OCI-LY7 (cell line): ENCODE results near the gene BICC1. TPM values are rescaled to one million over a fixed set of nuclear protein-coding genes. Genes with fewer than 3 reads are reported as not detected.

Experiments
- BruUV-seq: library from RNA; stranded (reverse); fragments of 400-500 nt; replicated peaks from 2 replicates; lab custom pipeline; 2021; lab: Mats Ljungman, UMichigan
- CTCF ChIA-PET: fragments of 300-600 bp; sonication (Branson Sonifier 250); formaldehyde crosslinking; loops from one replicate; lab custom pipeline; 2022; ENCODE audit warnings: antibody characterized with exemption; ENCODE audit not compliant: unreplicated experiment; lab: Charles Lee
- POLR2A ChIA-PET: fragments of 300-600 bp; sonication (Branson Sonifier 250); formaldehyde crosslinking; loops from one replicate; lab custom pipeline; 2022; ENCODE audit warnings: antibody characterized with exemption; lab: Charles Lee
- DNase-seq: peaks from one replicate; pipeline ENCODE4 v3.0.0-alpha.2; 2015; ENCODE audit warnings: low spot score
- H2AFZ ChIP-seq: fragments of 200-600 bp; sonication (generic), shearing (Covaris generic); 2 replicates; pipeline ENCODE4 v1.6.1; 2014; ENCODE audit warnings: mild to moderate bottlenecking, antibody characterized with exemption, low read length, moderate library complexity
- H3K27ac ChIP-seq: fragments of 200-600 bp; sonication (generic); 2 replicates; pipeline ENCODE4 v1.5.1; 2014; ENCODE audit warnings: mixed run types, low read depth, mild to moderate bottlenecking, moderate library complexity, low read length, inconsistent platforms; ENCODE audit not compliant: poor library complexity, severe bottlenecking
- H3K36me3 ChIP-seq: fragments of 200-600 bp; sonication (generic); 2 replicates; pipeline ENCODE4 v1.6.1; 2014; ENCODE audit warnings: mild to moderate bottlenecking, antibody characterized with exemption, low read length, moderate library complexity, mixed read lengths; ENCODE audit not compliant: insufficient read depth
- H3K4me1 ChIP-seq: fragments of 200-600 bp; sonication (generic); 2 replicates; pipeline ENCODE4 v1.5.1; 2014; ENCODE audit warnings: mild to moderate bottlenecking, low read length; ENCODE audit not compliant: insufficient read depth, poor library complexity, severe bottlenecking
- H3K4me2 ChIP-seq: fragments of 200-600 bp; sonication (generic); 2 replicates; pipeline ENCODE4 v1.6.1; 2014; ENCODE audit warnings: mild to moderate bottlenecking, low read length
- H3K4me3 ChIP-seq: fragments of 200-600 bp; sonication (generic); 2 replicates; pipeline ENCODE4 v1.5.1; 2014; ENCODE audit warnings: mild to moderate bottlenecking, low read depth, low read length; ENCODE audit not compliant: poor library complexity, severe bottlenecking
- H3K79me2 ChIP-seq: fragments of 200-600 bp; sonication (generic); 2 replicates; pipeline ENCODE4 v1.6.1; 2016; ENCODE audit warnings: low read depth, mild to moderate bottlenecking, low read length, moderate library complexity, mixed read lengths; ENCODE audit not compliant: insufficient read depth
- H3K9me2 ChIP-seq: fragments of 200-600 bp; sonication (generic); 2 replicates; pipeline ENCODE4 v1.6.1; 2016; ENCODE audit warnings: mild to moderate bottlenecking, low read length, mixed read lengths; ENCODE audit not compliant: insufficient read depth
- H3K9me3 ChIP-seq: fragments of 200-600 bp; sonication (generic); 2 replicates; pipeline ENCODE4 v1.6.1; 2014; ENCODE audit warnings: mild to moderate bottlenecking, mixed run types, low read length, mixed read lengths
- H4K20me1 ChIP-seq: fragments of 200-600 bp; sonication (generic); 2 replicates; pipeline ENCODE4 v1.6.1; 2014; ENCODE audit warnings: mild to moderate bottlenecking, antibody characterized with exemption, low read length, moderate library complexity, mixed read lengths; ENCODE audit not compliant: insufficient read depth
- CTCF ChIP-seq: fragments of 200-600 bp; sonication (generic); conservative IDR thresholded peaks from 2 replicates; pipeline ENCODE4 v1.5.1; 2014; ENCODE audit warnings: mild to moderate bottlenecking, antibody characterized with exemption, low read length, moderate library complexity, mixed read lengths
- EZH2phosphoT487 ChIP-seq: fragments of 200-600 bp; sonication (generic); IDR thresholded peaks from 2 replicates; pipeline ENCODE4 v1.6.1; 2018; ENCODE audit warnings: low read depth, borderline replicate concordance, mild to moderate bottlenecking, mixed run types, antibody characterized with exemption, low read length, moderate library complexity, mixed read lengths
- intact Hi-C: fragments of 100-400 bp; cut with micrococcal nuclease; formaldehyde crosslinking; loops from one replicate; pipeline ENCODE4 v1.10.0; 2022; ENCODE audit not compliant: unreplicated experiment
- total RNA-seq, 2 experiments: library from RNA; depleted of rRNA in 1 of 2; stranded (reverse); fragments of >200 nt in 1 of 2; shearing (Covaris generic) in 1 of 2; gene quantifications; 2 replicates each; pipeline ENCODE4 v1.2.3, GENCODE V29; 2014 to 2022

Gene BICC1
- total RNA-seq, 2 experiments from 2014 or later: not detected

DNA sequence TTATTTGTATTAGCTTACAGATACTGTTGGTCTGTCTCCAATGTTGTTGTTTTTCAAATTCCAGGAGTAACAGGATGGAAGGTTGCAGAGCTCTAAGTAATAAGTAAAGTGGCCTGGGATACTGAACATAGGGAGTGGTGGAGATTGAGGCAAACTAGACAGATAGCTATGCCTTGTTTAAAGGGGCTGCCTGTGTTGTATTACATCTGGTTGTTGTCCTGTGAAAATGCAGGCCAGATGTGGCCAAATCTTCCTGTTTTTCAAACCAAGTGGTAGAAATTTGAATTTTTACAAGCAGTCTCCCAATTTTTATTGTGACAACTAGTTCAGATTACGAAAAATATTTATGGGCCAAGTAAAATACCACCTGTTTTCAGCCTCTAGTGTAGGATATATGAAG, 33.5 kb downstream of the BICC1 start:
- H3K9me2 ChIP-seq: no peaks in the 10 kb centered on the region
- POLR2A ChIA-PET: interaction anchor here (0.6 kb wide), 1 partner anchor 93 kb away, joined by 3 read pairs; no protein-coding TSS in a partner anchor
- no peak overlapping the region for H3K4me3 ChIP-seq
- H3K27ac ChIP-seq: no peak overlapping the region
- CTCF ChIA-PET: no interaction called here
- intact Hi-C loops: no loop called here
- DNase-seq: no peak
- no peaks in the 10 kb centered on the region for H3K4me1 ChIP-seq
- no peaks in the 10 kb centered on the region for H4K20me1 ChIP-seq
- no peaks in the 10 kb centered on the region for H3K36me3 ChIP-seq
- no TSS peak for BruUV-seq
- H3K9me3 ChIP-seq: no peaks in the 10 kb centered on the region
- no peaks in the 10 kb centered on the region for H3K79me2 ChIP-seq
- TF ChIP-seq EZH2phosphoT487 (no peak), CTCF (no peak)
- H2AFZ ChIP-seq: no peak overlapping the region
- no peak overlapping the region for H3K4me2 ChIP-seq

GRCh38 chr10:58546722-58547445, 34.2 kb downstream of the BICC1 start:
- Histone ChIP-seq H3K9me3 (no peaks in the 10 kb centered on the region), H3K27ac (no peak overlapping the region), H4K20me1 (no peaks in the 10 kb centered on the region), H3K4me2 (no peak overlapping the region), H3K4me1 (no peaks in the 10 kb centered on the region), H3K36me3 (no peaks in the 10 kb centered on the region), H3K9me2 (no peaks in the 10 kb centered on the region), H3K4me3 (no peak overlapping the region), H3K79me2 (no peaks in the 10 kb centered on the region), H2AFZ (no peak overlapping the region)
- intact Hi-C loops: no loop called here
- no TSS peak for BruUV-seq
- POLR2A ChIA-PET: no interaction called here
- no peak for DNase-seq
- CTCF ChIA-PET: no interaction called here
- TF ChIP-seq CTCF (no peak), EZH2phosphoT487 (no peak)

GRCh38 chr10:58547963-58548362, 35.3 kb downstream of the BICC1 start:
- TF ChIP-seq EZH2phosphoT487 (no peak), CTCF (no peak)
- Histone ChIP-seq H3K36me3 (no peaks in the 10 kb centered on the region), H3K4me1 (no peaks in the 10 kb centered on the region), H3K4me2 (no peak overlapping the region), H4K20me1 (no peaks in the 10 kb centered on the region), H3K27ac (no peak overlapping the region), H3K79me2 (no peaks in the 10 kb centered on the region), H3K4me3 (no peak overlapping the region), H3K9me3 (no peaks in the 10 kb centered on the region), H3K9me2 (no peaks in the 10 kb centered on the region), H2AFZ (no peak overlapping the region)
- ChIA-PET CTCF (no interaction called here), POLR2A (no interaction called here)
- no TSS peak for BruUV-seq
- intact Hi-C loops: no loop called here
- no peak for DNase-seq
